AG10803 (cell line): ENCODE measurements around the gene STX1A.

Experiments used
- DNase-seq: peaks from one replicate; pipeline ENCODE4 v3.0.0; 2010; ENCODE audit warnings: low read depth
- H3K4me3 ChIP-seq: 2 replicates; pipeline ENCODE4 v1.5.1; 2011; ENCODE audit warnings: mild to moderate bottlenecking, low read length, control low read depth
- TF ChIP-seq, protein P1 (sequence below): conservative IDR thresholded peaks from 2 replicates; pipeline ENCODE4 v1.5.1; 2011; ENCODE audit warnings: mild to moderate bottlenecking, low read length, control low read depth, inconsistent platforms

The STX1A gene

DNA sequence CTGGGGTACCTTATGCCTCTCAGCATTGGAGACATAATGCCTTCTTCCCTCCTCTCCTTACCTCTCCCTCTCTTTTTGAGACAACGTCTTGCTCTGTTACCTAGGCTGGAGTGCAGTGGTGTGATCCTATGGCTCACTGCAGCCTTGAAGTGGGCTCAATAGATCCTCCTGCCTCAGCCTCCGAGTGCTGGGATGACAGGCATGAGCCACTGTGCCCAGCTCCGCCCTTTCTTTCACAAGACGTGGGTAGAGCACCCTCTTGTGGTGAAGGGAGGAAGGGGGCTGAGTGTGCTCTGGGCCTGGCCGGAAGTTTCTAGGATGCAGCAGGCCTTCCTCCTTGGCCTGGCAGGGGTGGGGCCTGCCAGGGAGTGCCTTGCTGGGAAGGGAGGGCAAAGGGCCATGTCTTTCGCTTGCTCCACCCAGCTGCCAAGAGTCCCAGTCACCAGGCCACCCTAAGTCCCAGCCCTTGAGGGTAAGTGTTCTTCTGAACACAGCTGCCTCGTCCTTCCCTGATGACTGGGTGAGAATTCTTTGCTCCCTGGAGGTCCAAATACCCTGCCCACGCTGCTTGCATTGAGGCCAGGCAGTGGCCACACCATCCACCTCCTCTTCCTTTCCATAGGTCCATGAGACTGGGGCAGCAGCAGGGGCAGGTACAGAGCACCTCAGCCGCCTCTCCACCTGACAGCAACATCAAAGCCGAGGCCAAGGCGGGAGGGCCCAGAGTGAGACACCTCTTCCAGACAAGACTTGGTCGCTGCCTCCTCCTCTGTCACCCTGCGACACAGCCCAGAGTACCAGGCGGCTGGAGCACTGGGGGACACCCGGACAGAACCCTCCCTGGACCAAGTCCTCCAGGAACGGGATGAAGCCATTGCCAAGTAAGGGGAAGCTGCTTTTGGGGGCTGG lies 15.4 kb upstream of the STX1A start:
- DNase-seq, result peak; percentile 90
- no peak overlapping the region for H3K4me3 ChIP-seq
- TF ChIP-seq, protein P1, sequence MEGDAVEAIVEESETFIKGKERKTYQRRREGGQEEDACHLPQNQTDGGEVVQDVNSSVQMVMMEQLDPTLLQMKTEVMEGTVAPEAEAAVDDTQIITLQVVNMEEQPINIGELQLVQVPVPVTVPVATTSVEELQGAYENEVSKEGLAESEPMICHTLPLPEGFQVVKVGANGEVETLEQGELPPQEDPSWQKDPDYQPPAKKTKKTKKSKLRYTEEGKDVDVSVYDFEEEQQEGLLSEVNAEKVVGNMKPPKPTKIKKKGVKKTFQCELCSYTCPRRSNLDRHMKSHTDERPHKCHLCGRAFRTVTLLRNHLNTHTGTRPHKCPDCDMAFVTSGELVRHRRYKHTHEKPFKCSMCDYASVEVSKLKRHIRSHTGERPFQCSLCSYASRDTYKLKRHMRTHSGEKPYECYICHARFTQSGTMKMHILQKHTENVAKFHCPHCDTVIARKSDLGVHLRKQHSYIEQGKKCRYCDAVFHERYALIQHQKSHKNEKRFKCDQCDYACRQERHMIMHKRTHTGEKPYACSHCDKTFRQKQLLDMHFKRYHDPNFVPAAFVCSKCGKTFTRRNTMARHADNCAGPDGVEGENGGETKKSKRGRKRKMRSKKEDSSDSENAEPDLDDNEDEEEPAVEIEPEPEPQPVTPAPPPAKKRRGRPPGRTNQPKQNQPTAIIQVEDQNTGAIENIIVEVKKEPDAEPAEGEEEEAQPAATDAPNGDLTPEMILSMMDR, result peak; percentile 82

DNA sequence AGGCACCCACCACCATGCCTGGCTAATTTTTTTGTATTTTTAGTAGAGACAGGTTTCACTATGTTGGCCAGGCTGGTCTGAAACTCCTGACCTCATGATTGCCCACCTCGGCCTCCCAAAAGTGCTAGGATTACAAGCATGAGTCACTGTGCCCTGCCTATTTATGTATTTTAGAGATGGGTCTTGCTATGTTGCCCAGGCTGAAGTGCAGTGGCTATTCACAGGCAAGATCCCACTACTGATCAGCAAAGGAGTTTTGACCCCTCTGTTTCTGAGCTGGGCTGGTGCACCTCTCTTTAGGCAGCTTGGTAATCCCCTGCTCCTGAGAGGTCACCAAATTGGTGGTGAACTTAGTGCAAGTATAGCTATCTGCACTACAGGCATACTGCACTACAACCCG lies 12.9 kb upstream of the STX1A start:
- TF ChIP-seq, protein P1, result no peak
- H3K4me3 ChIP-seq, result no peak overlapping the region
- no peak for DNase-seq

DNA sequence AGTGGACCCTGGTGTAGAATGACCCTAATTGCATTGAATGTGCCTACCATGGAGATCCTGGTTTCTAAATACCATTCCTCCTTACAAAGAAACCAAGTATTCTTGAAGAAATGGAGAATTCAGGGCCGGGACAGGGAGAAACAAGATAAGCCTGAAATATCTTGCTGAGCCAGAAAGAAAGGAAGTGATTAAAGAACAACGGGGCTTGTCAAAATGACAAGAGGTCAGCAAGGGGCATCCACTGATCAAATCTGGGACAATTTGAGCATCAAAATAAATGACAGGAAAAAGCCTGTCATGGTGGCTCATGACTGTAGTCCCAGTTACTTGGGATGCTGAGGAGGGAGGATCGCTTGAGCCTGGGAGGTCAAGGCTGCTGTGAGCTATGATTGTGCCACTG lies 11.0 kb upstream of the STX1A start:
- DNase-seq, result no peak
- no peak overlapping the region for H3K4me3 ChIP-seq
- TF ChIP-seq, protein P1, result no peak

DNA sequence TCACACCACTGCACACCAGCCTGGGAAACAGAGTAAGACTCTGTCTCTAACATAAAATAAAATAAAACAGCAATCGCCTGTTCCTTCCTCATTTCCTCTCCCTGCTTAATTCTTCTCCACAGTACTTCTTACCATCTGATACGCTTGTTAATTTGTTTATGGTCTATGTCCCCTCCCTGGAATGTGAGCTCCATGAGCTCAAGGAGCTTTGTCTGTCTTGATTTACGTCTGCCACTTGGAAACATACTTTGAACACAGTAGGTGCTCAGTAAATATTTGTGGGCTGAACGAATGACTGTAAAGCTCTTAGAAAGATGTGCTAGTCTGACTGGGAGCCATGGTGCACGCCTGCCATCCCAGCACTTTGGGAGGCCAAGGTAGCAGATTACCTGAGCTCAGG lies 9.1 kb upstream of the STX1A start:
- DNase-seq, result no peak
- no peak overlapping the region for H3K4me3 ChIP-seq
- TF ChIP-seq, protein P1, result no peak

DNA sequence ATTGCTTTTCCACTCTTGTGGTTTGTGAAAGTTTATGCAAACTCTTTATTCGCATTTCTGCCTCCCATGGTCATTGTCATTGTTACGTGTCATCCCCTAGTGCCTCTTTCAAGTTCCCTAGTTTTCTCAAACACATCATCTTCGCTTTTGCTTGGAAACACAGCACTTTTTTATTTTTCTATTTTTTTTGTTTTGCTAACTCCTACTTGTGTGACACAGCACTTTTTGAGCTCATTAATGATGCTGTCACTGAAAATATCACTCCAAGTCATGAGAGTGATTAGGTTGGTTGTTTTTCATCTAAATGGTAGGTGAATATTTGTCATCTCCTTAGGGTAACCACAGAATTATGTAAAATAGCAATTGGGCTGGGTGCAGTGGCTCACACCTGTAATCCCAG lies 8.5 kb upstream of the STX1A start:
- no peak for DNase-seq
- TF ChIP-seq, protein P1, result no peak
- no peak overlapping the region for H3K4me3 ChIP-seq

DNA sequence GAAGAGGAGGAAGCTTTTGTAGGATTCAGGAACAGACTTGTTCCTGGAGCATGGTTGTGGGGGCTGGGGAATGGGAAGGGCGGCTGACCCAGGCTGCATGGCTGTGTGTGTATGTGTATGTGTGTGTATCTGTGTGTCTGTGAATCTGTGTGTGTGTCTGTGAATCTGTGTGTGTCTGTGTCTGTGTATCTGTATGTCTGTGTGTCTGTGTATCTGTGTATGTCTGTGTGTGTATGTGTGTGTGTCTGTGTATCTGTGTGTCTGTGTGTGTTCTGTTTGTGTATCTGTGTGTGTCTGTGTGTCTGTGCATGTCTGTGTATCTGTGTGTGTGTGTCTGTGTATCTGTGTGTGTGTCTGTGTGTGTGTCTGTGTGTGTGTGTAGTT lies 6.6 kb upstream of the STX1A start:
- no peak for DNase-seq
- no peak overlapping the region for H3K4me3 ChIP-seq
- TF ChIP-seq, protein P1, result no peak

DNA sequence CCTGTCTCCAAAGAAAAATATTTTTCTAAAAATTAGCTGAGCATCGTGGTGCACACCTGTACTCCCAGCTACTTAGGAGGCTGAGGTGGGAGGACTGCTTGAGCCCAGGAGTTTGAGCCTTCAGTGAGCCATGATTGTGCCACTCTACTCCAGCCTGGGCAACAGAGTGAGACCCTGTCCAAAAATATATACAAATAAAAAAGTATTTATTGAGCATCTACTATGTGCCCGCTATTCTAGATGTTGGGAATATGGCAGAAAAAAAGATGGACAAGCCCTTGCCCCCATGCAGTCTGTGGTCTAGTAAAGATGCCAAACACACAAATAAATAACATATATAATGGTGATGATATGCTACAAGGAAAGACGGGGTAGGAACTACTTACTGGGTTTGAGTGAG lies 4.3 kb upstream of the STX1A start:
- H3K4me3 ChIP-seq, result no peak overlapping the region
- no peak for DNase-seq
- TF ChIP-seq, protein P1, result no peak
